GM12878 (cell line): ENCODE measurements around the gene PSMB7. TPM values are rescaled to one million over a fixed set of nuclear protein-coding genes. Genes with fewer than 3 reads are reported as not detected.

Experiments
- ATAC-seq: fragments of 200-7000 bp; cut with Tn5 transposase; 3 replicates; pipeline ENCODE4 v1.9.1; 2020; ENCODE audit warnings: mild to moderate bottlenecking, moderate library complexity
- BruUV-seq: library from RNA; stranded (reverse); fragments of 400-500 nt; replicated peaks from 2 replicates; lab custom pipeline; 2021; lab: Mats Ljungman, UMichigan
- CTCF ChIA-PET: fragments of 300-600 bp; sonication (Branson Sonifier 250); formaldehyde crosslinking; extraction: SDS; loops from one replicate; lab custom pipeline; 2021; ENCODE audit warnings: inconsistent platforms; lab: Yijun Ruan, JAX
- POLR2A ChIA-PET: fragments of 350-600 bp; formaldehyde crosslinking; extraction: SDS; loops from one replicate; lab custom pipeline; 2021; ENCODE audit warnings: inconsistent platforms; lab: Charles Lee
- RAD21 ChIA-PET: fragments of 300-600 bp; sonication (Branson Sonifier 250); formaldehyde crosslinking; loops from one replicate; lab custom pipeline; 2023; ENCODE audit warnings: antibody characterized with exemption; ENCODE audit not compliant: unreplicated experiment; lab: Charles Lee
- SMC1A ChIA-PET: fragments of 300-600 bp; sonication (Branson Sonifier 250); formaldehyde crosslinking; loops from one replicate; lab custom pipeline; 2023; ENCODE audit not compliant: unreplicated experiment, uncharacterized antibody; lab: Charles Lee
- DNase-seq: peaks from one replicate; pipeline ENCODE4 v3.0.0-alpha.2; 2011; ENCODE audit warnings: low read depth, low spot score
- FAIRE-seq: peaks from 3 replicates; lab custom pipeline; 2011; peaks lifted over from hg19 to GRCh38; lab: Jason Lieb, UNC
- H2AFZ ChIP-seq: 2 replicates; pipeline ENCODE4 v1.6.0; 2011; ENCODE audit warnings: low read depth, low read length, control low read depth; ENCODE audit not compliant: control insufficient read depth
- H3K27ac ChIP-seq: 2 replicates; pipeline ENCODE4 v1.5.1; 2011; ENCODE audit warnings: control low read depth; ENCODE audit not compliant: control insufficient read depth, insufficient read depth
- H3K27me3 ChIP-seq, 2 experiments: replicated peaks in 1 of 2; 2 replicates each; pipeline versions ENCODE4 v1.6.0 to v1.6.1; 2011; ENCODE audit warnings: low read length in 1 of 2; ENCODE audit not compliant: control insufficient read depth in 2 of 2, insufficient read depth in 2 of 2
- H3K36me3 ChIP-seq, 2 experiments: 2 replicates each; pipeline ENCODE4 v1.5.1; 2011; ENCODE audit warnings: low read length in 1 of 2; ENCODE audit not compliant: control insufficient read depth in 2 of 2, insufficient read depth in 2 of 2
- H3K4me1 ChIP-seq: 2 replicates; pipeline ENCODE4 v1.6.1; 2011; ENCODE audit warnings: mild to moderate bottlenecking, low read length, moderate library complexity, mixed read lengths; ENCODE audit not compliant: control insufficient read depth, insufficient read depth
- H3K4me2 ChIP-seq: 2 replicates; pipeline ENCODE4 v1.6.0; 2011; ENCODE audit warnings: control low read depth; ENCODE audit not compliant: control insufficient read depth, insufficient read depth
- H3K4me3 ChIP-seq: fragments of 200-600 bp; sonication (generic); 2 replicates; pipeline ENCODE4 v1.5.1; 2016
- H3K79me2 ChIP-seq: 2 replicates; pipeline ENCODE4 v1.6.0; 2011; ENCODE audit warnings: low read length; ENCODE audit not compliant: control insufficient read depth, insufficient read depth
- H3K9ac ChIP-seq: 2 replicates; pipeline ENCODE4 v1.8.0; 2011; ENCODE audit warnings: low read length, control low read depth, mixed read lengths; ENCODE audit not compliant: control insufficient read depth, insufficient read depth
- H3K9me3 ChIP-seq: replicated peaks from 3 replicates; pipeline ENCODE4 v1.5.1; 2011; ENCODE audit warnings: mild to moderate bottlenecking, low read length; ENCODE audit not compliant: control insufficient read depth, insufficient read depth
- H4K20me1 ChIP-seq: 2 replicates; pipeline ENCODE4 v1.6.0; 2011; ENCODE audit not compliant: control insufficient read depth, insufficient read depth
- E2F4 ChIP-seq: IDR thresholded peaks from 2 replicates; pipeline ENCODE4 v1.6.1; 2012; ENCODE audit warnings: low read depth, low read length, improper control_type of control experiment
- E4F1 ChIP-seq: fragments of 450-650 bp; IDR thresholded peaks from 2 replicates; pipeline ENCODE4 v1.6.1; 2018; ENCODE audit warnings: borderline replicate concordance, mild to moderate bottlenecking; ENCODE audit not compliant: partially characterized antibody
- FOXK2 ChIP-seq: fragments of 450-650 bp; IDR thresholded peaks from 2 replicates; pipeline ENCODE4 v1.6.1; 2017; ENCODE audit warnings: mild to moderate bottlenecking, moderate library complexity
- MTA2 ChIP-seq: fragments of 450-650 bp; IDR thresholded peaks from 2 replicates; pipeline ENCODE4 v1.6.1; 2016; ENCODE audit warnings: low read depth, mild to moderate bottlenecking, moderate library complexity
- NKRF ChIP-seq: fragments of 450-650 bp; conservative IDR thresholded peaks from 2 replicates; pipeline ENCODE4 v1.6.1; 2017; ENCODE audit warnings: mild to moderate bottlenecking, moderate library complexity
- POLR2A ChIP-seq: IDR thresholded peaks from 2 replicates; pipeline ENCODE4 v1.6.1; 2011; ENCODE audit warnings: low read depth, mild to moderate bottlenecking, low read length
- ZNF384 ChIP-seq: IDR thresholded peaks from 2 replicates; pipeline ENCODE4 v1.6.1; 2012; ENCODE audit warnings: low read depth, mild to moderate bottlenecking, low read length, improper control_type of control experiment, borderline replicate concordance
- ZNF622 ChIP-seq: fragments of 450-650 bp; IDR thresholded peaks from 2 replicates; pipeline ENCODE4 v1.6.1; 2017; ENCODE audit warnings: mild to moderate bottlenecking, inconsistent platforms
- WGBS: methylation state at CpG from one replicate; pipeline ENCODE4 v1.1.6; 2016; ENCODE audit warnings: low lambda C conversion rate; ENCODE audit not compliant: insufficient replicate concordance, insufficient coverage; ENCODE audit errors: missing lambda C conversion rate; 5-methylcytosine and 5-hydroxymethylcytosine counted together
- in situ Hi-C: fragments of 300-500 bp; cut with MboI; formaldehyde crosslinking; loops from 9 replicates; pipeline ENCODE4 v1.14.3; 2018; ENCODE audit warnings: mixed read lengths
- intact Hi-C: fragments of 100-400 bp; cut with micrococcal nuclease; formaldehyde crosslinking; loops from one replicate; pipeline ENCODE4 v1.14.2; 2022; ENCODE audit not compliant: unreplicated experiment
- polyA plus RNA-seq, 11 experiments: library from polyadenylated mRNA; depleted of rRNA in 4 of 11; unstranded in 6 of 11; stranded (reverse) in 5 of 11; fragments of >200 nt; fragmentation: Nextera tagmentation in 4 of 11; fragmentation: Illumina TruSeq in 1 of 11; extraction: Ambion mirVana in 4 of 11; extraction: Trizol in 1 of 11; gene quantifications; 1 replicate in 1 of 11; 2 replicates in 10 of 11; pipeline versions ENCODE4 v1.2.1 to v1.2.3, GENCODE V29; 2011 to 2016; ENCODE audit warnings: inconsistent platforms in 2 of 11, missing spikeins in 2 of 11, low read depth in 1 of 11
- total RNA-seq, 4 experiments: library from RNA; depleted of rRNA in 3 of 4; stranded (reverse); fragments of >200 nt in 3 of 4; fragmentation: Illumina TruSeq in 1 of 4; extraction: Trizol in 1 of 4; gene quantifications; 2 replicates each; pipeline versions ENCODE4 v1.2.1 to v1.2.3, GENCODE V29; 2013 to 2021

PSMB7 gene
- total and polyA plus RNA-seq, 10 of the 15 experiments (the other 5 are each of a cell fraction or from before 2014, with no cell fraction given) = 174 to 564 (median 268) TPM

GRCh38 chr9:124342402-124342775 is 72.9 kb downstream of the PSMB7 start:
- TF ChIP-seq ZNF622 (no peak), ZNF384 (no peak), POLR2A (0 out of 2 replicates have a peak, but pooled peaks have one; percentile 9)
- ChIA-PET SMC1A (no interaction called here), CTCF (interaction anchor here (0.6 kb wide), 1 partner anchor 253 kb away, joined by 3 read pairs; no protein-coding TSS in a partner anchor), RAD21 (interaction anchor here (1.8 kb wide), 1 partner anchor 50 kb away, joined by 4 read pairs; no protein-coding TSS in a partner anchor), POLR2A (no interaction called here)
- no TSS peak for BruUV-seq
- Histone ChIP-seq H3K27ac (no peak overlapping the region), H3K27me3 (no peaks in the 10 kb centered on the region), H2AFZ (no peak overlapping the region), H3K36me3 (peaks cover 34 to 57% of the 10 kb centered on the region in 2 experiments; a peak in 3 of 4 replicates), H3K79me2 (no peaks in the 10 kb centered on the region), H3K4me1 (no peaks in the 10 kb centered on the region), H3K4me3 (no peak overlapping the region), H3K4me2 (no peak overlapping the region), H3K9me3 (no peaks in the 10 kb centered on the region), H4K20me1 (no peaks in the 10 kb centered on the region), H3K9ac (no peak overlapping the region)
- intact Hi-C loops (no loop called here), in situ Hi-C loops (no loop called here)
- DNase-seq (no peak), ATAC-seq (no peak), FAIRE-seq (no peak)
- 83% methylated on average over 10 of the region's 11 CpGs for WGBS

GRCh38 chr9:124341455-124342170 is 73.6 kb downstream of the PSMB7 start:
- DNase-seq (no peak), ATAC-seq (no peak), FAIRE-seq (no peak)
- H3K4me3 ChIP-seq = no peak overlapping the region
- H2AFZ ChIP-seq = no peak overlapping the region
- no peaks in the 10 kb centered on the region for H4K20me1 ChIP-seq
- H3K9me3 ChIP-seq = no peaks in the 10 kb centered on the region
- H3K4me2 ChIP-seq = no peak overlapping the region
- SMC1A ChIA-PET = no interaction called here
- 83% methylated on average over 21 of the region's 21 CpGs for WGBS
- no peaks in the 10 kb centered on the region for H3K27me3 ChIP-seq
- RAD21 ChIA-PET = no interaction called here
- no peaks in the 10 kb centered on the region for H3K79me2 ChIP-seq
- H3K36me3 ChIP-seq = peaks cover 33 to 57% of the 10 kb centered on the region in 2 experiments; a peak in 3 of 4 replicates
- TSS peak; percentile 37 for BruUV-seq
- CTCF ChIA-PET = no interaction called here
- H3K4me1 ChIP-seq = no peaks in the 10 kb centered on the region
- POLR2A ChIA-PET = no interaction called here
- in situ Hi-C loops (no loop called here), intact Hi-C loops (no loop called here)
- no peak overlapping the region for H3K27ac ChIP-seq
- no peak overlapping the region for H3K9ac ChIP-seq
- TF ChIP-seq FOXK2 = no peak
- TF ChIP-seq E2F4 = no peak
- TF ChIP-seq MTA2 = no peak
- TF ChIP-seq E4F1 = no peak
- no peak for TF ChIP-seq NKRF
